H1 (cell line): ENCODE data around the gene DEK. TPM values are rescaled to one million over a fixed set of nuclear protein-coding genes. Genes with fewer than 3 reads are reported as not detected.

Source experiments
- CTCF ChIA-PET: fragments of 300-600 bp; sonication (Branson Sonifier 250); formaldehyde crosslinking; loops from one replicate; lab custom pipeline; 2021; ENCODE audit not compliant: partially characterized antibody; lab: Charles Lee
- POLR2A ChIA-PET: fragments of 300-600 bp; sonication (Branson Sonifier 250); formaldehyde crosslinking; loops from one replicate; lab custom pipeline; 2021; ENCODE audit warnings: inconsistent platforms; ENCODE audit not compliant: partially characterized antibody; lab: Charles Lee
- DNase-seq, 2 experiments: peaks; one replicate each; pipeline versions ENCODE4 v3.0.0 to v3.0.0-alpha.2; 2010 to 2022; ENCODE audit warnings: low spot score in 2 of 2, low read depth in 1 of 2, mixed read lengths in 1 of 2
- FAIRE-seq: peaks from 2 replicates; lab custom pipeline; 2011; peaks lifted over from hg19 to GRCh38; lab: Jason Lieb, UNC
- H2AFZ ChIP-seq: 2 replicates; pipeline ENCODE4 v1.8.1; 2012; ENCODE audit warnings: low read length, inconsistent platforms
- H2AK5ac ChIP-seq: 2 replicates; pipeline ENCODE4 v1.6.1; 2013; ENCODE audit warnings: low read depth, low read length
- H2BK120ac ChIP-seq: replicated peaks from 2 replicates; pipeline ENCODE3; 2013; ENCODE audit warnings: low read depth, low read length, inconsistent platforms
- H2BK12ac ChIP-seq: 2 replicates; pipeline ENCODE4 v1.6.1; 2013; ENCODE audit warnings: low read depth, low read length
- H2BK15ac ChIP-seq: 2 replicates; pipeline ENCODE4 v1.6.1; 2013; ENCODE audit warnings: low read length
- H2BK20ac ChIP-seq: 2 replicates; pipeline ENCODE4 v1.6.1; 2013; ENCODE audit warnings: low read length
- H2BK5ac ChIP-seq: 2 replicates; pipeline ENCODE4 v1.6.1; 2013; ENCODE audit warnings: low read depth, low read length
- H3K14ac ChIP-seq: 2 replicates; pipeline ENCODE4 v1.6.1; 2013; ENCODE audit warnings: inconsistent platforms; ENCODE audit not compliant: insufficient read length
- H3K18ac ChIP-seq: 2 replicates; pipeline ENCODE4 v1.6.1; 2013; ENCODE audit warnings: low read length; ENCODE audit errors: extremely low read depth
- H3K23ac ChIP-seq: 2 replicates; pipeline ENCODE4 v1.6.1; 2013; ENCODE audit warnings: inconsistent platforms; ENCODE audit not compliant: insufficient read length
- H3K23me2 ChIP-seq: 2 replicates; pipeline ENCODE4 v1.6.1; 2013; ENCODE audit warnings: low read depth, low read length
- H3K27ac ChIP-seq: 2 replicates; pipeline ENCODE4 v1.6.1; 2011; ENCODE audit warnings: low read depth, low read length, inconsistent platforms
- H3K27me3 ChIP-seq, 4 experiments: replicated peaks in 1 of 4; 1 replicate in 1 of 4; 2 replicates in 3 of 4; pipeline versions ENCODE4 v1.6.1 to v1.8.1; 2011 to 2013; ENCODE audit warnings: low read length in 3 of 4, mild to moderate bottlenecking in 3 of 4, inconsistent platforms in 2 of 4, mixed read lengths in 2 of 4, moderate library complexity in 1 of 4; ENCODE audit not compliant: control insufficient read depth in 3 of 4, insufficient read depth in 3 of 4; ENCODE audit errors: extremely low read depth in 1 of 4
- H3K36me3 ChIP-seq, 4 experiments: 2 replicates each; pipeline versions ENCODE4 v1.6.1 to v1.8.1; 2011 to 2013; ENCODE audit warnings: mild to moderate bottlenecking in 4 of 4, low read length in 3 of 4, moderate library complexity in 2 of 4, control low read depth in 1 of 4, inconsistent platforms in 1 of 4; ENCODE audit not compliant: insufficient read depth in 4 of 4, control insufficient read depth in 2 of 4
- H3K4ac ChIP-seq: replicated peaks from 2 replicates; pipeline ENCODE3; 2013; ENCODE audit warnings: low read length, low read depth, mixed read lengths, inconsistent platforms; ENCODE audit not compliant: insufficient read length
- H3K4me1 ChIP-seq, 4 experiments: replicated peaks in 1 of 4; 1 replicate in 1 of 4; 2 replicates in 3 of 4; pipeline versions ENCODE4 v1.6.1 to v1.8.1; 2011 to 2013; ENCODE audit warnings: low read length in 3 of 4, inconsistent platforms in 2 of 4, mixed read lengths in 1 of 4; ENCODE audit not compliant: insufficient read depth in 4 of 4, control insufficient read depth in 3 of 4
- H3K4me2 ChIP-seq, 2 experiments: 2 replicates each; pipeline versions ENCODE4 v1.6.1 to v1.8.1; 2011 to 2013; ENCODE audit warnings: low read depth in 2 of 2, low read length in 2 of 2, control low read depth in 1 of 2, inconsistent platforms in 1 of 2, mild to moderate bottlenecking in 1 of 2; ENCODE audit not compliant: insufficient read depth in 1 of 2
- H3K4me3 ChIP-seq, 4 experiments: fragments of 200-600, 300-600 bp in 1 of 4; sonication (generic), shearing (Covaris generic), sonication (Bioruptor Twin) in 1 of 4; 2 replicates each; pipeline versions ENCODE4 v1.5.1 to v1.8.1; 2011 to 2016; ENCODE audit warnings: low read length in 4 of 4, low read depth in 3 of 4, control low read depth in 2 of 4, inconsistent platforms in 2 of 4, mild to moderate bottlenecking in 2 of 4, mixed read lengths in 1 of 4, moderate library complexity in 1 of 4; ENCODE audit not compliant: insufficient read depth in 2 of 4; ENCODE audit errors: extremely low read depth in 1 of 4
- H3K56ac ChIP-seq: replicated peaks from 2 replicates; pipeline ENCODE3; 2013; ENCODE audit warnings: low read depth, mild to moderate bottlenecking, mixed read lengths, low read length, inconsistent platforms; ENCODE audit not compliant: insufficient read length
- H3K79me1 ChIP-seq: 2 replicates; pipeline ENCODE4 v1.6.1; 2013; ENCODE audit warnings: low read depth, low read length, control low read depth
- H3K79me2 ChIP-seq, 2 experiments: 2 replicates each; pipeline versions ENCODE4 v1.6.1 to v1.8.1; 2012 to 2013; ENCODE audit warnings: low read length in 2 of 2, mild to moderate bottlenecking in 2 of 2, inconsistent platforms in 1 of 2; ENCODE audit not compliant: insufficient read depth in 2 of 2, control insufficient read depth in 1 of 2
- H3K9ac ChIP-seq, 4 experiments: replicated peaks in 1 of 4; 1 replicate in 1 of 4; 2 replicates in 3 of 4; pipeline versions ENCODE4 v1.6.1 to v1.8.1; 2011 to 2013; ENCODE audit warnings: low read depth in 3 of 4, low read length in 3 of 4, control low read depth in 2 of 4, mild to moderate bottlenecking in 2 of 4, moderate library complexity in 2 of 4, inconsistent platforms in 1 of 4; ENCODE audit errors: extremely low read depth in 1 of 4
- H3K9me3 ChIP-seq, 2 experiments: 2 replicates each; pipeline versions ENCODE4 v1.6.1 to v1.8.1; 2012 to 2013; ENCODE audit warnings: mild to moderate bottlenecking in 2 of 2, moderate library complexity in 2 of 2, control low read depth in 1 of 2, inconsistent platforms in 1 of 2, low read depth in 1 of 2, low read length in 1 of 2, mixed read lengths in 1 of 2; ENCODE audit not compliant: insufficient read depth in 2 of 2
- H4K20me1 ChIP-seq, 2 experiments: replicated peaks in 1 of 2; 2 replicates each; pipeline versions ENCODE3 to v1.8.1; 2011 to 2013; ENCODE audit warnings: inconsistent platforms in 2 of 2, low read length in 2 of 2, mild to moderate bottlenecking in 1 of 2; ENCODE audit not compliant: insufficient read depth in 2 of 2, control insufficient read depth in 1 of 2
- H4K5ac ChIP-seq: 2 replicates; pipeline ENCODE4 v1.6.1; 2013; ENCODE audit warnings: low read length, low read depth, mixed read lengths, inconsistent platforms; ENCODE audit not compliant: insufficient read length
- H4K8ac ChIP-seq: 2 replicates; pipeline ENCODE4 v1.8.0; 2013; ENCODE audit warnings: mild to moderate bottlenecking, moderate library complexity, low read length, inconsistent platforms; ENCODE audit not compliant: insufficient read depth; ENCODE audit errors: extremely low read depth
- H4K91ac ChIP-seq: replicated peaks from 2 replicates; pipeline ENCODE3; 2013; ENCODE audit warnings: low read length, mixed read lengths, inconsistent platforms; ENCODE audit not compliant: insufficient read length
- BRCA1 ChIP-seq: IDR thresholded peaks from 2 replicates; pipeline ENCODE4 v1.6.1; 2012; ENCODE audit warnings: low read depth, low read length, improper control_type of control experiment
- EP300 ChIP-seq, 2 experiments: IDR thresholded peaks; 1 replicate in 1 of 2; 2 replicates in 1 of 2; pipeline ENCODE4 v1.6.1; 2011 to 2012; ENCODE audit warnings: low read depth in 2 of 2, low read length in 2 of 2, mild to moderate bottlenecking in 2 of 2, borderline replicate concordance in 1 of 2, inconsistent platforms in 1 of 2, moderate library complexity in 1 of 2
- KDM1A ChIP-seq: fragments of 200-600, 300-600 bp; sonication (generic); IDR thresholded peaks from 2 replicates; pipeline ENCODE4 v1.7.1; 2016; ENCODE audit warnings: mild to moderate bottlenecking, low read length, borderline replicate concordance
- MAFK ChIP-seq: IDR thresholded peaks from 2 replicates; pipeline ENCODE4 v1.6.1; 2012; ENCODE audit warnings: low read depth, mild to moderate bottlenecking, improper control_type of control experiment, low read length
- RFX5 ChIP-seq: IDR thresholded peaks from 2 replicates; pipeline ENCODE4 v1.6.1; 2011; ENCODE audit warnings: low read depth, low read length, improper control_type of control experiment, borderline replicate concordance
- SIN3A ChIP-seq, 2 experiments: IDR thresholded peaks in 1 of 2; conservative IDR thresholded peaks in 1 of 2; 2 replicates each; pipeline ENCODE4 v1.6.1; 2011 to 2012; ENCODE audit warnings: low read length in 2 of 2, improper control_type of control experiment in 1 of 2, low read depth in 1 of 2, mild to moderate bottlenecking in 1 of 2
- ZNF274 ChIP-seq: IDR thresholded peaks from 2 replicates; pipeline ENCODE4 v1.7.0; 2012; ENCODE audit warnings: low read length, borderline replicate concordance; ENCODE audit errors: extremely low read depth
- WGBS, 2 experiments: shearing (Covaris generic) in 1 of 2; methylation state at CpG; one replicate each; pipeline versions ENCODE4 v1.1.6 to v1.1.7; 2013 to 2015; ENCODE audit warnings: low lambda C conversion rate in 2 of 2, mixed read lengths in 2 of 2, inconsistent platforms in 1 of 2, low coverage in 1 of 2, missing lambda C conversion rate in 1 of 2; ENCODE audit not compliant: insufficient replicate concordance in 2 of 2, insufficient coverage in 1 of 2, insufficient read length in 1 of 2; ENCODE audit errors: extremely low coverage in 1 of 2, missing lambda C conversion rate in 1 of 2; 5-methylcytosine and 5-hydroxymethylcytosine counted together
- polyA plus RNA-seq, 7 experiments: library from polyadenylated mRNA; depleted of rRNA in 3 of 7; stranded (reverse) in 5 of 7; unstranded in 2 of 7; fragments of >200 nt in 5 of 7; fragments of 200-250 nt in 2 of 7; gene quantifications; 1 replicate in 5 of 7; 2 replicates in 1 of 7; 4 replicates in 1 of 7; pipeline versions ENCODE4 v1.2.1 to v1.2.3, GENCODE V29; 2011 to 2013; ENCODE audit warnings: missing spikeins in 2 of 7, mixed read lengths in 2 of 7
- total RNA-seq: library from RNA; stranded (reverse); fragmentation: NEBNext Ultra II Directional; extraction: Animal tissue kit (Norgen Biotek cat#: 25700); gene quantifications from 2 replicates; pipeline ENCODE4 v1.2.1, GENCODE V29; 2021
- TF ChIP-seq, protein P1 (sequence below): IDR thresholded peaks from 2 replicates; pipeline ENCODE4 v1.6.1; 2012; ENCODE audit warnings: inconsistent platforms

The DEK gene
- total and polyA plus RNA-seq, 2 of the 8 experiments (the other 6 are each of a cell fraction or from before 2014, with no cell fraction given): 40.0 to 228 TPM

DNA sequence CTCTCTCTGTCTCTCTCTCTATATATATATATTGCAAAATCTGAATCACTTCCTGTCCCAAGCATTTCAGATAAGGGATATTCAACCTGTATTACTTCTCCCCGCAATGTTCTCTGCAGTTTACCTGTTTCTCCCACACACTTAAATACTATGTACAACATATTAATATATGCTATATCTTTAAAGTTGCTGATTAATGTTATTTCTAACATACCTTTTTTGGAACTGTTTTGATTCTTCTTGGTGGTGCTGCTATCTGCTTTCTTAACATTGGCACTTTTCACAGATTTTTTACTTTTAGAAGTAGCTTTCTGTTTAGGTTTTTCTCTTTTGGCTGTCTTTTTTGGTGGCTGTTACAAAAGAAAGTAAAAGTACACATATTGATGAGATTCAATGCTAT lies 27.2 kb downstream of the DEK start:
- no peak overlapping the region for H3K9ac ChIP-seq
- no peak overlapping the region for H3K14ac ChIP-seq
- ChIA-PET CTCF (no interaction called here), POLR2A (interaction anchor here (0.8 to 1.3 kb wide), 3 partner anchors 12 to 70 kb away, joined by 3 read pairs; no protein-coding TSS in a partner anchor)
- H2BK5ac ChIP-seq: no peak overlapping the region
- no peak overlapping the region for H2BK20ac ChIP-seq
- no peak overlapping the region for H2AK5ac ChIP-seq
- DNase-seq (no peak), FAIRE-seq (no peak)
- no peak overlapping the region for H2AFZ ChIP-seq
- H3K23ac ChIP-seq: no peak overlapping the region
- H3K4me3 ChIP-seq: no peak overlapping the region
- WGBS, 2 experiments: 93% methylated on average over 1 of the region's 1 CpG; no CpG with 5 or more reads in 1 of the 2 experiments
- H4K5ac ChIP-seq: no peak overlapping the region
- H3K36me3 ChIP-seq: peaks cover 7 to 71% (median 46%) of the 10 kb centered on the region in 4 experiments
- H3K56ac ChIP-seq: no peak overlapping the region
- peaks cover 0 to 1% (median 0%) of the 10 kb centered on the region in 4 experiments; a peak in 1 of 7 replicates for H3K27me3 ChIP-seq
- no peaks in the 10 kb centered on the region for H3K23me2 ChIP-seq
- no peak overlapping the region for H3K18ac ChIP-seq
- H2BK15ac ChIP-seq: no peak overlapping the region
- H2BK12ac ChIP-seq: no peak overlapping the region
- H3K79me2 ChIP-seq: peaks cover 0 to 81% of the 10 kb centered on the region in 2 experiments; a peak in 2 of 4 replicates
- no peak overlapping the region for H3K4me2 ChIP-seq
- no peaks in the 10 kb centered on the region for H3K4me1 ChIP-seq
- H3K9me3 ChIP-seq: peaks cover 0 to 4% of the 10 kb centered on the region in 2 experiments; a peak in 2 of 4 replicates
- no peak overlapping the region for H3K27ac ChIP-seq
- no peak overlapping the region for H4K8ac ChIP-seq
- no peak overlapping the region for H2BK120ac ChIP-seq
- no peak overlapping the region for H3K4ac ChIP-seq
- H4K20me1 ChIP-seq: peaks cover 0 to 7% of the 10 kb centered on the region in 2 experiments
- no peak overlapping the region for H4K91ac ChIP-seq
- H3K79me1 ChIP-seq: 0 out of 2 replicates have a peak, but pooled peaks cover 2% of the 10 kb centered on the region
- TF ChIP-seq, protein P1, sequence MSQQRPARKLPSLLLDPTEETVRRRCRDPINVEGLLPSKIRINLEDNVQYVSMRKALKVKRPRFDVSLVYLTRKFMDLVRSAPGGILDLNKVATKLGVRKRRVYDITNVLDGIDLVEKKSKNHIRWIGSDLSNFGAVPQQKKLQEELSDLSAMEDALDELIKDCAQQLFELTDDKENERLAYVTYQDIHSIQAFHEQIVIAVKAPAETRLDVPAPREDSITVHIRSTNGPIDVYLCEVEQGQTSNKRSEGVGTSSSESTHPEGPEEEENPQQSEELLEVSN: no peak
- TF ChIP-seq EP300 (IDR thresholded peaks at IDR 0.05; ENCODE audit: borderline replicate concordance in 1 of 2, low read depth in 2 of 2, low read length in 2 of 2) (no peak), RFX5 (no peak), BRCA1 (no peak), SIN3A (conservative IDR thresholded peaks at IDR 0.05 in 1 of 2, IDR thresholded peaks at IDR 0.05 in 1 of 2; ENCODE audit: low read depth in 1 of 2, low read length in 2 of 2) (no peak), MAFK (no peak), KDM1A (no peak), ZNF274 (no peak)
